ENCODE data around the gene LSM14A. TPM values are rescaled to one million over a fixed set of nuclear protein-coding genes. Genes with fewer than 3 reads are reported as not detected.
"Not testable (repeated sequence)": the region's sequence is repeated elsewhere in the genome, so short reads cannot be mapped to it uniquely, and the experiment has no call there.

Gene LSM14A
- total RNA-seq (40.3 TPM), polyA plus RNA-seq (ENCODE audit: insufficient read depth in 1 of 8, insufficient read length in 8 of 8, low replicate concordance in 1 of 8) (100 to 1,000 TPM in 4 of 8 donors, 10 to 100 TPM in 4; 72.7 to 117 (median 100) TPM)
- long read RNA-seq, donor 1, partial matches to known transcripts: 6 of 13 reads
- long read RNA-seq, donor 1, other reads (novel, unspliced or antisense): 0 of 13 reads
- long read RNA-seq, donor 2, partial matches to known transcripts: 0 of 1 reads
- long read RNA-seq, donor 2, other reads (novel, unspliced or antisense): 0 of 1 reads
- long read RNA-seq, donor 3, transcript LSM14A-203 (10 exons, 3,596 nt): major isoform, 7 of 24 reads
- long read RNA-seq, donor 3, partial matches to known transcripts: 13 of 24 reads
- long read RNA-seq, donor 3, other reads (novel, unspliced or antisense): 0 of 24 reads
- long read RNA-seq, donor 4, transcript LSM14A-203 (10 exons, 3,596 nt): major isoform, 9 of 30 reads
- long read RNA-seq, donor 4, partial matches to known transcripts: 18 of 30 reads
- long read RNA-seq, donor 4, other reads (novel, unspliced or antisense): 0 of 30 reads
- long read RNA-seq, donor 5, transcript LSM14A-201 (11 exons, 3,424 nt): minor isoform, 5 of 103 reads
- long read RNA-seq, donor 5, transcript LSM14A-203 (10 exons, 3,596 nt): major isoform, 14 of 103 reads
- long read RNA-seq, donor 5, partial matches to known transcripts: 80 of 103 reads
- long read RNA-seq, donor 5, other reads (novel, unspliced or antisense): 0 of 103 reads
- long read RNA-seq, donor 6, transcript LSM14A-203 (10 exons, 3,596 nt): major isoform, 9 of 29 reads
- long read RNA-seq, donor 6, partial matches to known transcripts: 13 of 29 reads
- long read RNA-seq, donor 6, other reads (novel, unspliced or antisense): 0 of 29 reads
- long read RNA-seq, donor 7, transcript LSM14A-203 (10 exons, 3,596 nt): major isoform, 8 of 32 reads
- long read RNA-seq, donor 7, partial matches to known transcripts: 19 of 32 reads
- long read RNA-seq, donor 7, other reads (novel, unspliced or antisense): 0 of 32 reads
- long read RNA-seq, donor 8, partial matches to known transcripts: 76 of 84 reads
- long read RNA-seq, donor 8, other reads (novel, unspliced or antisense): 0 of 84 reads
- long read RNA-seq, donor 9, partial matches to known transcripts: 13 of 18 reads
- long read RNA-seq, donor 9, other reads (novel, unspliced or antisense): 0 of 18 reads
- long read RNA-seq, donor 10, transcript LSM14A-203 (10 exons, 3,596 nt): major isoform, 10 of 77 reads
- long read RNA-seq, donor 10, transcript LSM14A-201 (11 exons, 3,424 nt): minor isoform, 8 of 77 reads
- long read RNA-seq, donor 10, partial matches to known transcripts: 58 of 77 reads
- long read RNA-seq, donor 10, other reads (novel, unspliced or antisense): 0 of 77 reads
- long read RNA-seq, donor 11, transcript LSM14A-203 (10 exons, 3,596 nt): major isoform, 7 of 117 reads
- long read RNA-seq, donor 11, partial matches to known transcripts: 102 of 117 reads
- long read RNA-seq, donor 11, other reads (novel, unspliced or antisense): 0 of 117 reads

DNA sequence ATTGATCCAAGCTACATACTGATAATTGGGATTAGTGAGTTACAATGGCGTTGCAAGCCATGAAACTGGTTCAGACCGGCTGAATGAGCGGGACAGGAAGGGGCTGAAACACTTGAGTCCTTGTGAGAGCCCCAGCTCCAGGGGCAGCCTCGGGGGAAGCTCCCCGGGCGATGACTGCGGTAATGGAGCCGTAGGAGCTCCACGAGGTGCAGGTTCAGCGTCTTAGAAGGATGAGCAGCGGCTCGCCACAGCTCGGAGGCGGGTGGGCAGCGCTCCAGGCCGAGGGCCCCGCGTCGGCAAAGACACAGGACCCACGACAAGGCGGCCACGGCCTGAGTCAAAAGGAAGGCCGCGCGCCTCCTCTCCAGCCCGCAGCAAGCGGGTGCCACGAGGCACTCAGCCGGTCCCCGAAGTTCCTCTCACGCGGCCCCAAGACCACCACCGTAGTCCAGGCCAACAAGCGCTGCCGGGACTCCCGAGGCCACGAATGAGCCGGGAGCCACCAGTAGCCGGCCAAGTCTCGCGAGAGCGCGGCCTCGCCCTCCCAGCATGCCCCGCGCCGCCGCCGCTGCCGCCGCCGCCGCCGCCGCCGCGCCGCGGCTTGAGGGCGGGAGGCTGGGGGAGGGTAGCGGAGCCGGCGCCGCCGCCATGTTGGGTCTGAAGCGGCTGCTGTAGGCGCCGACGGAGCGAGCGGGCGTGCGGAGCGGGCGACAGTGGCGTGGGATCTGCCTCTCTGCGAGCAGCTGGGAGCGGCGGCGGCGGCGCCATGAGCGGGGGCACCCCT is at the start of gene LSM14A:
LSM14A (plus strand) TSS at position 628 of the 784 bp plus-strand sequence; CDS start at position 767, 139 bp downstream.
- 0% methylated on average over 72 of the region's 83 CpGs for WGBS (ENCODE audit: insufficient coverage)
- peak; percentile 96 for DNase-seq
- H3K4me1 ChIP-seq (ENCODE audit: control insufficient read depth, insufficient read depth, low read length): peaks cover 20% of the 10 kb centered on the region
- peak within 1 kb of the TSS; percentile 94 for H3K4me3 ChIP-seq (ENCODE audit: low read length)
- no peaks in the 10 kb centered on the region for H3K27me3 ChIP-seq (ENCODE audit: control insufficient read depth, insufficient read depth, low read length)
- no peaks in the 10 kb centered on the region for H3K36me3 ChIP-seq (ENCODE audit: control insufficient read depth, insufficient read depth, low read length)
- H3K9me3 ChIP-seq (replicated peaks; ENCODE audit: control insufficient read depth, low read depth, low read length): no peaks in the 10 kb centered on the region
- H3K27ac ChIP-seq (ENCODE audit: low read length): peak within 1 kb of the TSS; percentile 99

DNA sequence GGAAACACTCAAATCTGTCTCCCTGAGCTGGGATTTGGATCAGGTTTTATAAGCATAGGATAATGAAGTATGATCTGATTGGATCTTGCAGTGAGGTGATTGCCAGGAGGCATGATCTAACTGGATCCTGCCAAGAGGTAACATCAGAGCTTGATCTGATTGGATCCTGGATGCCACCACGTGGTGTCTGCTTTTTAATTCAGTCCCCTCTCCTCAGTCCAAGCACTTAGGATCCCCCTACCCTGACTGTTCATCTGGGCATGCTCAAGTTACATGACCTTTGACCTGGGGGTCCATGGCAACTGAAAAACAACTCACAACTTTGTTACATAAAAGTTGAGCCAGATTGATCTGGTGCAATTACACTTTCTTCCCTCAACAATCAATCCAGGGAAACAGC is 47.5 kb upstream of the LSM14A start:
- H3K27ac ChIP-seq (ENCODE audit: low read length): no peak overlapping the region
- no peaks in the 10 kb centered on the region for H3K36me3 ChIP-seq (ENCODE audit: control insufficient read depth, insufficient read depth, low read length)
- no peaks in the 10 kb centered on the region for H3K4me1 ChIP-seq (ENCODE audit: control insufficient read depth, insufficient read depth, low read length)
- no peaks in the 10 kb centered on the region for H3K9me3 ChIP-seq (replicated peaks; ENCODE audit: control insufficient read depth, low read depth, low read length)
- 0% methylated on average over 1 of the region's 1 CpG for WGBS (ENCODE audit: insufficient coverage)
- DNase-seq: no peak
- H3K4me3 ChIP-seq (ENCODE audit: low read length): no peak overlapping the region
- H3K27me3 ChIP-seq (ENCODE audit: control insufficient read depth, insufficient read depth, low read length): no peaks in the 10 kb centered on the region

DNA sequence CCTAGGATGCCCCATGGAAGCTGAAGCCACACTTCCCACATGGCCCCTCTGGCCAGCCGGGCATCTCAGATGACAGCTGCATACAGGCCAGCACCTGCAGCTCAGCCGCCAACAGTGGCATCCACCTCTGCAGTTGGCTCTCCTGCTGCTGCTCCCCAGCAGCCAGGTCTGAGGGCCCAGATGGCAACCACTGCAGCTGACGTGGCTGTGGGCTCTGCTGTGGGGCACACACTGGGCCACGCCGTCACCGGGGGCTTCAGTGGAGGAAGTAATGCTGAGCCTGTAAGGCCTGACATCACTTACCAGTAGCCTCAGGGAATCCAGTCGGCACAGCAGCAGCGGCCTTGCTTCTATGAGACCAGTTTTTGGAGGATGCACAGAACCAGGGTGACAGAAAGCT is 45.3 kb upstream of the LSM14A start:
- DNase-seq: no peak
- Histone ChIP-seq H3K27me3 (ENCODE audit: control insufficient read depth, insufficient read depth, low read length) (no peaks in the 10 kb centered on the region), H3K4me3 (ENCODE audit: low read length) (no peak overlapping the region), H3K36me3 (ENCODE audit: control insufficient read depth, insufficient read depth, low read length) (no peaks in the 10 kb centered on the region), H3K4me1 (ENCODE audit: control insufficient read depth, insufficient read depth, low read length) (no peaks in the 10 kb centered on the region), H3K27ac (ENCODE audit: low read length) (no peak overlapping the region), H3K9me3 (replicated peaks; ENCODE audit: control insufficient read depth, low read depth, low read length) (no peaks in the 10 kb centered on the region)
- 56% methylated on average over 6 of the region's 8 CpGs for WGBS (ENCODE audit: insufficient coverage)

DNA sequence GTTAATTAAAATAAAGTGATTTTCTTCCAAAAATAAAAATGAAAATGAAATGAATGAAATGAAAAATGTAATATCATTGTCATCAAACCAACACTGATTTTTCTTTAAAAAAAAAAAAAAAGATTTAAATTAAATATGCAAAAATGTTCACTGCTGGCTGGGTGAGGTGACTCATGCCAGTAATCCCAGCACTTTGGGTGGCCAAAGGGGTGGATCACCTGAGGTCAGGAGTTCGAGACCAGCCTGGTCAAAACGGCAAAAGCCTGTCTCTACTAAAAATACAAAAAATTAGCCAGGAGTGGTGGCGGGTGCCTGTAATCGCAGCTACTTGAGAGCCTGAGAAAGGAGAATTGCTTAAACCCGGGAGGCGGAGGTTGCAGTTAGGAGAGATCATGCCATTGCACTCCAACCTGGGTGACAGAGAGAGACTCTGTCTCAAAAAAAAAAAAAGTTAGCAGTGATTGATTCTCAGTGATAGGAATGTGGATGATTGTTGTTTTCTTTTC is 44.6 kb upstream of the LSM14A start:
- WGBS (ENCODE audit: insufficient coverage): 96% methylated on average over 4 of the region's 6 CpGs

DNA sequence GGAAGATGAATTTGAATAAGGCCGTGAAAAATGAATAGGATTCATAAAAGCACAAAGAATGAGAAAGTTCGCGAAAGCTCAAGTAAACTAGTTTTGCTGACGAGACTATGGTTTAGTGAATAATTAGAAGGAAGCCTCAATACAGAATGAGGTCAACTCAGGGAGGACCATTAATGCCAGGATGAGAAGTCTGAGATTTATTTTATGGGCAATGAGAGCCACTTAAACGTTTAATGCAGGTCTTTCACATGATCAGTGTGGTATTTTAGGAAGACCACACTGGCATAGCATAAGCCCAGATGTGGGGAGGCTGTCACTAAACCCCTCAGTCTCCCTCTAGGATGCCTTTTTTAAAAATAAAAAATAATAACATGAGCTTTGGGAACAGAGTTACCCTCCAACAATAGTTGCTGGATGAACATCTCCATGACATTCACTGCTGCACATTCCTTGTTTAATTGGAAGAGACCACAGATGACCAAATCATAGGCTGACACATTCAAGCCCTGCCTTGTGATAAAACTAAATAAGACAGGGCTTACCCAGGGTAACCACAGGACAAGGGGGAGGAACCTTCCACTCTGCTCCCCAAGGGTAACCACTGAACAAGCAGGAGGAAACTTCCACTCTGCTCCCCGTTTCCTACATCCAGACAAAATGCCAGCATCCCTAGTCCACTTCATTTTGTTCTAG is 43.6 kb upstream of the LSM14A start:
- Histone ChIP-seq H3K4me1 (ENCODE audit: control insufficient read depth, insufficient read depth, low read length) (no peaks in the 10 kb centered on the region), H3K9me3 (replicated peaks; ENCODE audit: control insufficient read depth, low read depth, low read length) (no peaks in the 10 kb centered on the region), H3K4me3 (ENCODE audit: low read length) (no peak overlapping the region), H3K27ac (ENCODE audit: low read length) (no peak overlapping the region), H3K36me3 (ENCODE audit: control insufficient read depth, insufficient read depth, low read length) (no peaks in the 10 kb centered on the region), H3K27me3 (ENCODE audit: control insufficient read depth, insufficient read depth, low read length) (no peaks in the 10 kb centered on the region)
- no peak for DNase-seq
- 67% methylated on average over 5 of the region's 6 CpGs for WGBS (ENCODE audit: insufficient coverage)

More for the DNA sequence above, 44.6 kb upstream of the LSM14A start:
- Histone ChIP-seq H3K27me3 (ENCODE audit: control insufficient read depth, insufficient read depth, low read length) (no peaks in the 10 kb centered on the region), H3K36me3 (ENCODE audit: control insufficient read depth, insufficient read depth, low read length) (no peaks in the 10 kb centered on the region), H3K9me3 (replicated peaks; ENCODE audit: control insufficient read depth, low read depth, low read length) (no peaks in the 10 kb centered on the region), H3K27ac (ENCODE audit: low read length) (no peak overlapping the region), H3K4me1 (ENCODE audit: control insufficient read depth, insufficient read depth, low read length) (no peaks in the 10 kb centered on the region), H3K4me3 (ENCODE audit: low read length) (no peak overlapping the region)
- no peak for DNase-seq

DNA sequence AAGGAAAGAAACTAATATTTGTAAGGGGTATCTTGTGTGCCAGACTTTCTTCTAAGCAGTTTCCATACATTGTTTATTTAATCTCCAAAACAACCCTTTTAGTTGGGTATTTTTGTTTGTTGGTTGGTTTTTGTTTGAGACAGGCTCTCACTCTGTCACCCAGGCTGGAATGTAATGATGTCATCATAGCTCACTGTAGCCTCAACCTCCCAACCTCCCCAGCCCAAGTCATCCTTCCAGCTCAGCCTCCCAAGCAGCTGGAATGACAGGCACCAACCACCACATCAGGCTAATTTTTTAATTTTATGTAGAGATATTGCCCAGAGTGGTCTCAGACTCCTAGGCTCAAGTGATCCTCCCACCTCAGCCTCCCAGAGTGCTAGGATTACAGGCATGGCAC is 41.2 kb upstream of the LSM14A start:
- H3K4me3 ChIP-seq (ENCODE audit: low read length): no peak overlapping the region

DNA sequence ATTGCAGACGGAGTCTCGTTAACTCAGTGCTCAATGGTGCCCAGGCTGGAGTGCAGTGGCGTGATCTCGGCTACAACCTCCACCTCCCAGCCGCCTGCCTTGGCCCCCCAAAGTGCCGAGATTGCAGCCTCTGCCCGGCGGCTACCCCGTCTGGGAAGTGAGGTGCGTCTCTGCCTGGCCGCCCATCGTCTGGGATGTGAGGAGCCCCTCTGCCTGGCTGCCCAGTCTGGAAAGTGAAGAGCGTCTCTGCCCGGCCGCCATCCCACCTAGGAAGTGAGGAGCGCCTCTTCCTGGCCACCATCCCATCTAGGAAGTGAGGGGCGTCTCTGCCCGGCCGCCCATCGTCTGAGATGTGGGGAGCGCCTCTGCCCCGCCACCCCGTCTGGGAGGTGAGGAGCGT is 40.2 kb upstream of the LSM14A start:
- DNase-seq; H3K4me1 ChIP-seq (ENCODE audit: control insufficient read depth, insufficient read depth, low read length); H3K27ac ChIP-seq (ENCODE audit: low read length); H3K9me3 ChIP-seq (replicated peaks; ENCODE audit: control insufficient read depth, low read depth, low read length); H3K27me3 ChIP-seq (ENCODE audit: control insufficient read depth, insufficient read depth, low read length); H3K36me3 ChIP-seq (ENCODE audit: control insufficient read depth, insufficient read depth, low read length); H3K4me3 ChIP-seq (ENCODE audit: low read length): not testable (repeated sequence)
- WGBS (ENCODE audit: insufficient coverage): no CpG with 5 or more reads among the region's 24 CpGs

More for the DNA sequence above, 41.2 kb upstream of the LSM14A start:
- Histone ChIP-seq H3K36me3 (ENCODE audit: control insufficient read depth, insufficient read depth, low read length) (no peaks in the 10 kb centered on the region), H3K4me1 (ENCODE audit: control insufficient read depth, insufficient read depth, low read length) (peaks cover 4% of the 10 kb centered on the region), H3K9me3 (replicated peaks; ENCODE audit: control insufficient read depth, low read depth, low read length) (no peaks in the 10 kb centered on the region), H3K27ac (ENCODE audit: low read length) (no peak overlapping the region), H3K27me3 (ENCODE audit: control insufficient read depth, insufficient read depth, low read length) (no peaks in the 10 kb centered on the region)
- DNase-seq: no peak

DNA sequence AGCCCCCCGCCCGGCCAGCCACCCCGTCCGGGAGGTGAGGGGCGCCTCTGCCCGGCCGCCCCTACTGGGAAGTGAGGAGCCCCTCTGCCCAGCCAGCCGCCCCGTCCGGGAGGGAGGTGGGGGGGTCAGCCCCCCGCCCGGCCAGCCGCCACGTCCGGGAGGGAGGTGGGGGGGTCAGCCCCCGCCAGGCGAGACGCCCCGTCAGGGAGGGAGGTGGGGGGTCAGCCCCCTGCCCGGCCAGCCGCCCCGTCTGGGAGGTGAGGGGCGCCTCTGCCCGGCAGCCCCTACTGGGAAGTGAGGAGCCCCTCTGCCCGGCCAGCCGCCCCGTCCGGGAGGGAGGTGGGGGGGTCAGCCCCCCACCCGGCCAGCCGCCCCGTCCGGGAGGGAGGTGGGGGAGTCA is 39.6 kb upstream of the LSM14A start:
- not testable (repeated sequence) for H3K27ac ChIP-seq (ENCODE audit: low read length); H3K36me3 ChIP-seq (ENCODE audit: control insufficient read depth, insufficient read depth, low read length); H3K4me1 ChIP-seq (ENCODE audit: control insufficient read depth, insufficient read depth, low read length); H3K27me3 ChIP-seq (ENCODE audit: control insufficient read depth, insufficient read depth, low read length); H3K4me3 ChIP-seq (ENCODE audit: low read length); H3K9me3 ChIP-seq (replicated peaks; ENCODE audit: control insufficient read depth, low read depth, low read length); DNase-seq
- WGBS (ENCODE audit: insufficient coverage): 60% methylated on average over 2 of the region's 32 CpGs

All from muscle of leg (tissue), 16 donors.